HFF-Myc (cell line): ENCODE results near the gene GON4L.
"Not testable (repeated sequence)": the region's sequence is repeated elsewhere in the genome, so short reads cannot be mapped to it uniquely, and the experiment has no call there.

ENCODE experiments used
- DNase-seq: peaks from one replicate; pipeline ENCODE4 v3.0.0-alpha.2; 2011; ENCODE audit warnings: low read depth; ENCODE audit errors: extremely low read depth
- H3K4me3 ChIP-seq: replicated peaks from 2 replicates; pipeline ENCODE4 v1.5.1; 2011; ENCODE audit warnings: low read depth, mild to moderate bottlenecking, control low read depth, low read length
- CTCF ChIP-seq: IDR thresholded peaks from 2 replicates; pipeline ENCODE4 v1.5.1; 2012; ENCODE audit warnings: mild to moderate bottlenecking, low read depth, low read length, control low read depth; ENCODE audit errors: missing control alignments

GON4L gene

GRCh38 chr1:155794605-155795245 lies 62.3 kb downstream of the GON4L start:
- no peak overlapping the region for H3K4me3 ChIP-seq
- no peak for DNase-seq
- no peak for TF ChIP-seq CTCF

GRCh38 chr1:155793213-155793612 lies 63.8 kb downstream of the GON4L start:
- TF ChIP-seq CTCF, result no peak
- DNase-seq, result no peak
- H3K4me3 ChIP-seq, result no peak overlapping the region

- TF ChIP-seq CTCF, result no peak
- H3K4me3 ChIP-seq, result no peak overlapping the region
- no peak for DNase-seq
Measured at GRCh38 chr1:155777582-155777981, 79.4 kb downstream of the GON4L start.

GRCh38 chr1:155776414-155776813 lies 80.6 kb downstream of the GON4L start:
- no peak overlapping the region for H3K4me3 ChIP-seq
- DNase-seq, result peak; percentile 2
- TF ChIP-seq CTCF, result no peak

- no peak overlapping the region for H3K4me3 ChIP-seq
- no peak for TF ChIP-seq CTCF
- no peak for DNase-seq
Measured at GRCh38 chr1:155773221-155773620, 83.8 kb downstream of the GON4L start.

GRCh38 chr1:155769257-155769656 lies 87.8 kb downstream of the GON4L start:
- no peak overlapping the region for H3K4me3 ChIP-seq
- no peak for DNase-seq
- TF ChIP-seq CTCF, result no peak

GRCh38 chr1:155767399-155767989 lies 89.5 kb downstream of the GON4L start:
- not testable (repeated sequence) for DNase-seq, H3K4me3 ChIP-seq

- not testable (repeated sequence) for H3K4me3 ChIP-seq, DNase-seq
Measured at GRCh38 chr1:155763989-155764388, 93.0 kb downstream of the GON4L start.

- DNase-seq, result peak; percentile 39
- not testable (repeated sequence) for H3K4me3 ChIP-seq
Measured at GRCh38 chr1:155763090-155763815, 93.8 kb downstream of the GON4L start.
